HG02938 (cell line): ENCODE results near the gene IRGC.

Experiments used
- ATAC-seq: cut with Tn5 transposase; IDR thresholded peaks from one replicate; pipeline ENCODE4 v1.9.1; 2021; ENCODE audit warnings: mild to moderate bottlenecking, moderate library complexity; ENCODE audit not compliant: unreplicated experiment

The IRGC gene

GRCh38 chr19:43690890-43691289, 25.0 kb upstream of the IRGC start:
- ATAC-seq: no peak

- no peak for ATAC-seq
These were observed 24.1 kb upstream of the IRGC start for GRCh38 chr19:43691755-43692154.

- ATAC-seq: no peak
These were observed 23.5 kb upstream of the IRGC start for GRCh38 chr19:43692385-43692784.

- ATAC-seq: no peak
These were observed 23.0 kb upstream of the IRGC start for GRCh38 chr19:43692877-43693276.

- no peak for ATAC-seq
These were observed 21.3 kb upstream of the IRGC start for GRCh38 chr19:43694553-43694952.

DNA sequence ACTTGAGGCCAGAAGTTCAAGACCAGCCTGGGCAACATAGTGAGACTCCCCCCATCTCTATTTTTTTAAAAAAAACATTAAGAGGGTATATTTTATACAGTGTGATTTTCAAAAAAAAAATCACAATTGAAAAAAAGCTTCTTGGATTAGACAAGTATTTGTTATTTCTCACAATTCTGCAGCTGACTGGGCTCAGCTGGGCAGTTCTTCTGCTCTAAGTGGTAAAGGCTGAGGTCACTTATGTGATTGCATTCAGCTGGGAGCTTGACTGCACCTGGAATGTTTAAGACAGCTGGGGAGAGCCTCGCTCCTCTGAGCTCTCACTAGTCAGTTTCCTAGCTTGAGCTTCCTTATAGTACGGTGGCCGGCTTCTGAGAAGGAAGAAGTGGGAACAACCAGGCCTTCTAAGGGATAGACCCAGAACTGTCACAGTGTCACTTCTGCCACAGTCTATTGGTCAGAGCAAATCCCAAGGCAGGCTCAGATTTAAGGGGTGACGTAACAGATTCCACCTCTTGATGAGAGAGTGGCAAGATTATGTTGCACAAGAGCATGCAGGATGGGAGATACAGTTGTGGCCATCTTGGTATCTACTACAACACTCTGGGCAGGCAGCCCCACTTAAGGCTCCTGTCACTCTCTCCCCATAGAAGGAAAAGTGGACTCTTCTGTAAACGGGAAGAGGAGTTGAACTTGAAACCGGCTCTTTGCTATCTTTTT, 19.7 kb upstream of the IRGC start:
- ATAC-seq: no peak

DNA sequence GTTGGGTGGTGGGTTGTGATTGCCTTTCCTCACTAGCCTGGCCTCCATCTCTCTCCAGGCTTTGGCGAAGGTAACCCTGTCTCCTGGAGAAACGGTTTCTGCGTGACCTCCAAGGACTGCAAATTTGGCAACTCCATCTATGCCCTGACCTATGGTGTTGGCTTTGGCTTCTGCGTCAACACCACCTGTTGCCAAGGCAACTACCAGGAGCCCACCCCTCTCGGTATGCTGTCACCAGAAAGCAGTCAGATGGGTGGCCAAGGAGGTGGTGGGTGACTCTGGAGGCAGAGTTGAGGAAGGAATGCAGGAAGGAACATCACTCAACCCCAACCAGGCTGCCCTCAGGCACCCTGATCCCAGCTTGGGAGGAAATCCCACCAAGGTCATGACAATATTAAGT, 18.6 kb upstream of the IRGC start:
- no peak for ATAC-seq

DNA sequence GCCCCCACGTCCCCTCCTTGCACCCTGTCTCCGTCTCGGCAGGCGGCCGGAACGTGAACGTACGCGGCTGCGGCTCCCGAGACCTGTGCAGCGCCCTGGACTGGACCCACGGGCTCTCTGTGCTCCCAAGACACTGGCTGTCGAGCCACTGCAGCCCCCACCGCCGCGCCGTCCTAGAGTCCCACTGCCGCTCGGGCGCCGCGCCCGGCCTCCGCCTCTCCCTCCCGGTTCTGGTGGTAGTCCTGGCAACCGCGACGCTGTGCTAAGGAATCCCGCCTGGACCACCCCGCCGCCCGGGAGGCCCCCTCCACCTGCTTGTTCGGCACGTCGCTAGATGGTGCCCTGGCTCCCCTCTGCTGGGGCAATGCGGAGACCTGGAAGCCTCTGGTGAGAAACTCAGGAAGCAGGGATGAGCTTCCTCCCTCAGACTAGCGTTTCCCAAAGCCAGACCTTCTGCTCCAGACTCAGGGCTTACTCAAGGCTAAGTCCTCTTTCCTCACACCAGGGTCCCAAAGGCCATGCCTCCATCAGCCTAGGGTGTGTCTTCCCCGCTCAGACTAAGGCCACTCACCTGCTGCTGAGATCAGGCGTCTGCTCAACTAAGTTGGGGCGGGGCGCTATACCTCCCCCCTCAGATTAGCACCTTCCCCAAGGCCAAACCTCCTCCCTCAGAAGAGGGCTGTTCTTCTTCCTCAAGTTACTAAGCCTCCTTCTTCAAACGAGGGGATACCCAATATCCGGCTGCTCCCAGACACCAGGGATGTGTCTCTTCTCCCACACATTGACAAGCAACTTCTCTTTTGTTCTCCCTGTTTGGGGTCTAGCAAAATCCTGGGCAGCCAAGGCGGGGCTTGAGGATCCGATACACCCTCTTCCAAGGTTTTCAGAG, 16.1 kb upstream of the IRGC start:
- ATAC-seq: no peak

DNA sequence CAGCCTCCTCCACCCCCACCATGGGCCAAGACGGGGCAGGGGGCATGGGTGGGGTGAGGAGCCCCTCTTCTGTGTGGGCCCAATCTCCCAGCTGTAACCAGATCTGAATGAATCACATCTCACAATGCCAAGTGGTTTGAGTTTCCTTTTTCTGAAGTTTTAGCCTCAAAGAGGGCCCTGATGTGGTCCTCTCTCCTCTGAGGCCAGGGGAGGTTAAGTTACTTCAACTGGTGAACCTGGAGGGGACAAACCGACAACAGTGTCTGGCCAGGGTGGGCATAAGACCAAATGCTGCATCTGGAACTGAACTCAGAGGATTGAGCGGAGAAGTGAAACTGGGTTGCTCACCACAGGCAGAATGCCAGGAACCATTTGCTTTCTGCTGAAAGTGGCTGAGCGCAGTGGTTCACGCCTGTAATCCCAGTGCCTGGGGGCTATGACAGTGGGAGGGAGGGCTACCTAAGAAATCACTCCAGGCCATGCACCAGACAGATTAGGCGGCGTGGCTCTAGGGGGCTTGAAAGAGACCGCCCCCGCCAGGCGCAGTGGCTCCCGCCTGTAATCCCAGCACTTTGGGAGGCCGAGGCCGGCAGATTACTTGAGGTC, 15.4 kb upstream of the IRGC start:
- ATAC-seq: no peak

DNA sequence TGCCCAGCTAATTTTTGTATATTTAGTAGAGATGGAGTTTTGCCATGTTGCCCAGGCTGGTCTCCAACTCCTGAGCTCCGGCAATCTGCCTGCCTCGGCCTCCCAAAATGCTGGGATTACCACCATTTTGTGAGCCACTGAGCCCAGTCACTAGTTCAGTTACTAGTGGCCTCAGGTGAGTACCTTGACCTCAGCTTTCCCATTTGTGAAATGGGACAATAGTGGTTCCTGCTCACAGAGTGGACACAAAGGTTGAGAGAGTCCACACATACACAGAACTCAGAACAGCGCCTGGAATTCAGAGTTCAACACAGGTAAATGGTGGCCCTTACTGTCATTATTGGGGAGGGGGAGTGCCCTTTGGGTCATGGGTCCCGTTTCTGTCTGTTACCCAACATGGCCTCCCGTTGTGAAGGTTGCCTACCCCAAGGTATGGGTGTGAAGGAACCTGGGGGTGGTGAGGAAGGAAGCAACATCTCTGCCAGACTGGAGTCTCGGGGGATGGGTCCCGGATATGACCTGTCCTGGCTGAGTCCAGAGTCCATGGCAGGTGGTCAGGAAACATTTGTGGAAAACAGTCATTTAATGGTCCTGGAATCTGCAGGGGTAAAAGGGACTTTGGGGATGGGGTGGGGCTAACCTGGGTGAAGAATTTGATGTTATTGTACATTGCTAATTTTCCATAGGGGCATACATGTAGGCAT, 11.7 kb upstream of the IRGC start:
- ATAC-seq: no peak

DNA sequence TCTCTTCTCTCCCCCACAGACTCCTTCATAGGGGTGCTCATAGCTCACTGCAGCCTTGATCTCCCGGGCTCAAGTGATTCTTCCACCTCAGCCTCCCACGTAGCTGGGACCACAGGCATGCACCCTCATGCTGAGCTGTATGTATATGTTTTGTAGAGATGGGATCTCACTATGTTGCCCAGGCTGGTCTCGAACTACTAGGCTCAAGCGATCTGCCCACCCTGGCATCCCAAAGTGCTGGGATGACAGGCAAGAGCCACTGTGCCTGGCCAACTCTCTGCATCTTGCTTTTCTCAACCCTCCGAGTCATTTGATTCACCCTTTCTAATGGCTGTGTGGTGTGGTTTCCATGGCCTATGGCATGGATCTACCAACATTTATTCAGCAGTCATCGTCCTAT, 10.1 kb upstream of the IRGC start:
- ATAC-seq: no peak

- no peak for ATAC-seq
These were observed 8.6 kb upstream of the IRGC start for GRCh38 chr19:43707158-43707712.

GRCh38 chr19:43708716-43709115, 7.2 kb upstream of the IRGC start:
- ATAC-seq: no peak

DNA sequence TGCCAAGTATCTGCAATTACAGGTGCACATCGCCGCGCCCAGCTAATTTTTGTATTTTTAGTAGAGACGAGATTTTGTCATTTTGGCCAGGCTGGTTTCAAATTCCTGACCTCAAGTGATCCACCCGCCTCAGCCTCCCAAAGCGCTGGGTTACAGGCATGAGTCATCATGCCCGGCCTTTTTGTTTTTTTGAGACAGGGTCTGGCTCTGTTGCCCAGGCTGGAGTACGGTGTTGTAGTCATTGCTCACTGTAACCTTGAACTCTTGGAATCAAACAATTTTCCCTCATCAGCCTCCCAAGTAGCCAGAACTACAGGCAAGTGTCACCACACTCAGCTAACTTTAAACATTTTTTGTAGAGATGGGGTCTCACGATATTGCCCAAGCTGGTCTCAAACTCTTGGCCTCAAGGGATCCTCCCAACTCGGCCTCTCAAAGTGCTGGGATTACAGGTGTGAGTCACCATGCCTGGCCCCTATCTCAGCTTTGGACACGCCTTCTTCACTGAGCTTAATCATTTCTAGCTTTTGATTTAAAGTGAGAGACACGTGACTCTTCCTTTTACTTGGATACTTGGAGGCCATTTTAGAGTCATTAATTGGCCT, 4.0 kb upstream of the IRGC start:
- no peak for ATAC-seq

DNA sequence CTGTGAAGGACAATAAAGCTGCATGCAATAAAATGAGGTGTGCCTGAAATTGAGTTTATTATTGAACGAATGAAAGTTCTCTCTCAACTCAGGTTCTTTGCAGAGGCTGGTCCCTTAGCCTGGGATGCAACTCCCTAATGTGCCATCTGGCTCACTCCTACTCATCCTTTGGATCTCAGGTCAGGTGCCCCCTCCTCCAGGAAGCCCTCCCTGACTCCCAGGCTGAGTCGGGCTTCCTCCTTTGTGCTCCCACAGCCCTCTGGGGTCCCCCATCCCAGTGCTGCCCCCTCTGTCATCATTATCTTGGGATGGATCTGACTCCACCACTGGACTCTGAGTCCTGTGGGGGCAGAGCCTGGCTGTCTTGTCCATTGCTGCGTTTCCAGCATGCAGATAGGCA, 2.7 kb upstream of the IRGC start:
- no peak for ATAC-seq

DNA sequence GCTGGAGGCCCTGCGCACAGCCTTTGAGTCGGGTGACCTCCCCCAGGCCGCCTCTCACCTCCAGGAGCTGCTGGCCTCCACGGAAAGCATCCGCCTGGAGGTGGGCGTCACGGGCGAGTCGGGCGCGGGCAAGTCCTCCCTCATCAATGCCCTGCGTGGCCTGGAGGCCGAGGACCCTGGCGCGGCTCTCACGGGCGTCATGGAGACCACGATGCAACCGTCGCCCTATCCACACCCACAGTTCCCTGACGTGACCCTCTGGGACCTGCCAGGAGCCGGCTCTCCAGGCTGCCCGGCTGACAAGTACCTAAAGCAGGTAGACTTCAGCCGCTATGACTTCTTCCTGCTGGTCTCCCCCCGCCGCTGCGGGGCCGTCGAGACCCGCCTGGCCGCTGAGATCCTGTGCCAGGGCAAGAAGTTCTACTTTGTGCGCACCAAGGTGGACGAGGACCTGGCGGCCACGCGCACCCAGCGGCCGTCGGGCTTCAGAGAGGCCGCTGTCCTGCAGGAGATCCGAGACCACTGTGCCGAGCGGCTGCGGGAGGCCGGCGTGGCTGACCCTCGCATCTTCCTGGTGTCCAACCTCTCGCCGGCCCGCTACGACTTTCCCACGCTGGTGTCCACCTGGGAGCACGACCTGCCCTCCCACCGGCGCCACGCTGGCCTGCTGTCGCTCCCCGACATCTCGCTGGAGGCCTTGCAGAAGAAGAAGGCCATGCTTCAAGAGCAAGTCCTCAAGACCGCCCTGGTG, 2.9 kb downstream of the IRGC start:
- no peak for ATAC-seq

DNA sequence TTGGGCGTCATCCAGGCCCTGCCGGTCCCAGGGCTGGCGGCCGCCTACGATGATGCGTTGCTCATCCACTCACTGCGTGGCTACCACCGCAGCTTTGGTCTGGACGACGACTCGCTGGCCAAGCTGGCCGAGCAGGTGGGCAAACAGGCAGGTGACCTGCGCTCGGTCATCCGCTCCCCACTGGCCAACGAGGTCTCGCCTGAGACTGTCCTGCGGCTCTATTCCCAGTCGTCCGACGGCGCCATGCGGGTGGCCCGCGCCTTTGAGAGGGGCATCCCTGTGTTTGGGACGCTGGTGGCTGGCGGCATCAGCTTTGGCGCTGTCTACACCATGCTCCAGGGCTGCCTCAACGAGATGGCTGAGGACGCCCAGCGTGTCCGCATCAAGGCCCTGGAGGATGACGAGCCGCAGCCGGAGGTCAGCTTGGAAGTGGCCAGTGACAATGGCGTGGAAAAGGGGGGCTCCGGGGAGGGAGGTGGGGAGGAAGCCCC, 3.5 kb downstream of the IRGC start:
- ATAC-seq: no peak

DNA sequence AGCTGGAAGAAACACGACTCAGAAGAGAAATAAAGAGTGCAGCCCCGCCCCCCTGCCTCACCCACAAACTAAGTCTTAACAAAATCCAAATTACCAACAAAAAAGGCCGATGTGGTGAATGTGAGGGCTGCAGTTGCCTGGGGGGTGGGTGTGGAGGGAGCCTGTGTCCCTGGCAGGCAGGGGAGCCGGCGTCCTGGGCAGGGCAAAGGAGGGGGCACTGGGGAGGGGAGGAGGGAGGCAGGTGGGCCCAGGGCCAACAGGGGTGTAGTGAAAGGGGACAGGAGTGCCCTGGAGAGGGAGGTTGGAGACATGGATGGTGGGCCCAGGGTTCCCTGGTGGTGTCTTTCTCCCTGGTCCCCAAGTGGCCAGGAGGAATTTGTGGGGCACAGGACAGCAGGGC, 4.0 kb downstream of the IRGC start:
- no peak for ATAC-seq

DNA sequence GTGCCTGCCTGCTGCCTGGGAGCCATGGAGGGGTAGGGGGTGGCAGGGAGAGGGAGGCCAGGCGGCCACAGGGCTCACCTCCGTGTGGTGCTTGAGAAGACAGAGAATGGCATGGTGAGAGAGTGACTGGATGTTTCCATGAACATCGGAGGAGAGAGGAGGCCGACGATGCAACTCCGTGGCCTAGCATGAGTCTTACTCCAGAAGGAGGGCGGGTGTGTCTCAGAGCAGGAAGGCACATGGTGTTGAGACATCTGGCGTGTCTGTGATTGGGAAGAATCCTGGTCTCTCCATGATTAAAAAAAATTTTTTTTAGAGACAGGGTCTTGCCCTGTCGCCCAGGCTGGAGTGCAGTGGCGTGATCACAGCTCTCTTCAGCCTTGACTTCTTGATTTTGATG, 5.1 kb downstream of the IRGC start:
- ATAC-seq: no peak
